ENCODE results near the gene SECISBP2L.
"Not testable (repeated sequence)": the region's sequence is repeated elsewhere in the genome, so short reads cannot be mapped to it uniquely, and the experiment has no call there.

Gene SECISBP2L

GRCh38 chr15:48976444-48977088 lies 69.7 kb downstream of the SECISBP2L start:
- H3K4me3 ChIP-seq (ENCODE audit: low read depth, low read length): peak overlapping the region; percentile 57
- H3K4me1 ChIP-seq: peaks cover 4% of the 10 kb centered on the region; the same call in 1 of the 2 replicates
- H3K27me3 ChIP-seq: no peaks in the 10 kb centered on the region
- TF ChIP-seq CTCF (IDR thresholded peaks at IDR 0.05; ENCODE audit: low read depth, low read length): no peak
- H3K9me3 ChIP-seq: no peaks in the 10 kb centered on the region
- no peaks in the 10 kb centered on the region for H3K36me3 ChIP-seq
- no peak for DNase-seq

GRCh38 chr15:48975472-48976419 lies 70.5 kb downstream of the SECISBP2L start:
- Histone ChIP-seq H3K4me1 (peaks cover 4% of the 10 kb centered on the region; the same call in 1 of the 2 replicates), H3K27me3 (no peaks in the 10 kb centered on the region), H3K9me3 (no peaks in the 10 kb centered on the region), H3K36me3 (no peaks in the 10 kb centered on the region), H3K4me3 (ENCODE audit: low read depth, low read length) (peak overlapping the region; percentile 57)
- peak; percentile 91 for DNase-seq
- TF ChIP-seq CTCF (IDR thresholded peaks at IDR 0.05; ENCODE audit: low read depth, low read length): peak; percentile 53

GRCh38 chr15:48974882-48975281 lies 71.4 kb downstream of the SECISBP2L start:
- peak; percentile 30 for DNase-seq
- no peaks in the 10 kb centered on the region for H3K36me3 ChIP-seq
- peaks cover 4% of the 10 kb centered on the region; the same call in 1 of the 2 replicates for H3K4me1 ChIP-seq
- no peaks in the 10 kb centered on the region for H3K9me3 ChIP-seq
- no peak overlapping the region for H3K4me3 ChIP-seq (ENCODE audit: low read depth, low read length)
- TF ChIP-seq CTCF (IDR thresholded peaks at IDR 0.05; ENCODE audit: low read depth, low read length): 0 out of 2 replicates have a peak, but pooled peaks have one; percentile 18
- no peaks in the 10 kb centered on the region for H3K27me3 ChIP-seq

- H3K4me1 ChIP-seq: no peaks in the 10 kb centered on the region
- no peaks in the 10 kb centered on the region for H3K36me3 ChIP-seq
- no peaks in the 10 kb centered on the region for H3K27me3 ChIP-seq
- no peak for DNase-seq
- H3K9me3 ChIP-seq: no peaks in the 10 kb centered on the region
- H3K4me3 ChIP-seq (ENCODE audit: low read depth, low read length): no peak overlapping the region
- no peak for TF ChIP-seq CTCF (IDR thresholded peaks at IDR 0.05; ENCODE audit: low read depth, low read length)
These were observed 73.3 kb downstream of the SECISBP2L start for GRCh38 chr15:48972750-48973503.

DNA sequence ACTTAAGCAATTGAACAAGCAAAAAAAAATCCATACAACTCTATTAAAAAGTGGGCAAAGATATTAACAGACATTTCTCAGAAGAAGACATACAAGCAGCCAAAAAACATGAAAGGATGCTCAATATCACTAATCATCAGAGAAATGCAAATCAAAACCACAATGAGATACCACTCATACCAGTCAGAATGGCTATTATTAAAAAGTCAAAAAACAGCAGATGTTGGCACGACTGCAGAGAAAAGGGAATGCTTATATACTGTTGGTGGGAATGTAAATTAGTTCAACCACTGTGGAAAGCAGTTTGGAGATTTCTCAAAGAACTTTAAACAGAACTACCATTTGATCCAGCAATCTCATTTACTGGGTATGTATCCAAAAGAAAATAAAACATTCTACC lies 75.3 kb downstream of the SECISBP2L start:
- H3K9me3 ChIP-seq; H3K27me3 ChIP-seq; H3K4me3 ChIP-seq (ENCODE audit: low read depth, low read length); H3K36me3 ChIP-seq; DNase-seq; H3K4me1 ChIP-seq: not testable (repeated sequence)

- DNase-seq: no peak
- H3K4me1 ChIP-seq: no peaks in the 10 kb centered on the region
- H3K4me3 ChIP-seq (ENCODE audit: low read depth, low read length): no peak overlapping the region
- no peaks in the 10 kb centered on the region for H3K27me3 ChIP-seq
- no peak for TF ChIP-seq CTCF (IDR thresholded peaks at IDR 0.05; ENCODE audit: low read depth, low read length)
- no peaks in the 10 kb centered on the region for H3K9me3 ChIP-seq
- H3K36me3 ChIP-seq: no peaks in the 10 kb centered on the region
These were observed 78.2 kb downstream of the SECISBP2L start for GRCh38 chr15:48968066-48968465.

Measured in BE2C (cell line).